NCI-H128 (cell line): ENCODE results near the gene ELL2.
"Not testable (repeated sequence)": the region's sequence is repeated elsewhere in the genome, so short reads cannot be mapped to it uniquely, and the experiment has no call there.

Experiments
- DNase-seq: peaks from one replicate; lab custom pipeline; 2025; ENCODE audit not compliant: unreplicated experiment; lab: John Stamatoyannopoulos, UW

The ELL2 gene

GRCh38 chr5:95931079-95931833, 30.4 kb downstream of the ELL2 start:
- DNase-seq = no peak

GRCh38 chr5:95930141-95930930, 31.3 kb downstream of the ELL2 start:
- DNase-seq = no peak

- DNase-seq = no peak
Observed at GRCh38 chr5:95928724-95929253, 32.9 kb downstream of the ELL2 start.

GRCh38 chr5:95927927-95928723, 33.5 kb downstream of the ELL2 start:
- DNase-seq = no peak

GRCh38 chr5:95927300-95927699, 34.4 kb downstream of the ELL2 start:
- DNase-seq = not testable (repeated sequence)

- DNase-seq = no peak
Observed at GRCh38 chr5:95925939-95926338, 35.7 kb downstream of the ELL2 start.

- DNase-seq = no peak
Observed at GRCh38 chr5:95925378-95925744, 36.3 kb downstream of the ELL2 start.

- no peak for DNase-seq
Observed at GRCh38 chr5:95924720-95925377, 36.8 kb downstream of the ELL2 start.

GRCh38 chr5:95923918-95924544, 37.6 kb downstream of the ELL2 start:
- no peak for DNase-seq

GRCh38 chr5:95922798-95923197, 38.9 kb downstream of the ELL2 start:
- DNase-seq = no peak

- DNase-seq = no peak
Observed at GRCh38 chr5:95921501-95921900, 40.1 kb downstream of the ELL2 start.

- no peak for DNase-seq
Observed at GRCh38 chr5:95920822-95921221, 40.8 kb downstream of the ELL2 start.

GRCh38 chr5:95919658-95920057, 42.0 kb downstream of the ELL2 start:
- no peak for DNase-seq

- no peak for DNase-seq
Observed at GRCh38 chr5:95918421-95919006, 43.1 kb downstream of the ELL2 start.

- no peak for DNase-seq
Observed at GRCh38 chr5:95917207-95917606, 44.4 kb downstream of the ELL2 start.

- DNase-seq = no peak
Observed at GRCh38 chr5:95916687-95917085, 45.0 kb downstream of the ELL2 start.

GRCh38 chr5:95915999-95916686, 45.5 kb downstream of the ELL2 start:
- DNase-seq = no peak

- DNase-seq = no peak
Observed at GRCh38 chr5:95913663-95914062, 48.0 kb downstream of the ELL2 start.

GRCh38 chr5:95912029-95912428, 49.6 kb downstream of the ELL2 start:
- no peak for DNase-seq
